Transverse colon (tissue), 4 donors: ENCODE data around the gene LRRC58.

Source experiments
- POLR2A ChIP-seq: fragments of 450-650 bp; IDR thresholded peaks from one replicate; pipeline ENCODE4 v1.6.1; 2016; ENCODE audit warnings: antibody characterized with exemption, mild to moderate bottlenecking, moderate library complexity
- POLR2AphosphoS5 ChIP-seq, 3 donors: sonication (generic); formaldehyde crosslinking; IDR thresholded peaks; one replicate each; pipeline ENCODE4 v1.6.1; 2016; ENCODE audit warnings: antibody characterized with exemption in 3 of 3
- TF ChIP-seq, protein P1 (sequence below), 5 experiments: fragments of 200-600 bp in 3 of 5; fragments of 450-650 bp in 2 of 5; sonication (generic) in 3 of 5; IDR thresholded peaks; 1 replicate in 2 of 5; 2 replicates in 3 of 5; pipeline ENCODE4 v1.5.1; 2016 to 2017; ENCODE audit warnings: antibody characterized with exemption in 5 of 5, inconsistent platforms in 3 of 5, mild to moderate bottlenecking in 2 of 5, moderate library complexity in 1 of 5

DNA sequence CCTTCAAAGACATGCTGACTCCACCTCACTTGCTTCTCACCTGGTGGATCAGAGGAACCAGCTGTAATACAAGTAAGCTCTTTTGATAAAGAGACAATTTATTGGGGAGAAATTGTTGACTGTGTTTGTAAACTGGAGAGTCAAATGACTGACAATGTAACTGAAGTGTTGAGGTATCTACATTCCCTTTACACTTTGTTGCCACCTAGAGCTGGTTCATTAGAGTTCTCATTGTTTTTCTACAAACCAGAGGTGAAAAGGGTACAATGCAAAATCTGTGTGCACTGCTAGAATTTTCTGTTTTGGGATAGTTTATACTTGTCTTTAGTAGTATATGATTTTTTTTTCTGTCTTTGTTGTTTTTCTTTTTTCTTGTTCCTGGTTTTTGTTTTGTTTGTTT is 8.7 kb upstream of the LRRC58 start:
- TF ChIP-seq, protein P1, sequence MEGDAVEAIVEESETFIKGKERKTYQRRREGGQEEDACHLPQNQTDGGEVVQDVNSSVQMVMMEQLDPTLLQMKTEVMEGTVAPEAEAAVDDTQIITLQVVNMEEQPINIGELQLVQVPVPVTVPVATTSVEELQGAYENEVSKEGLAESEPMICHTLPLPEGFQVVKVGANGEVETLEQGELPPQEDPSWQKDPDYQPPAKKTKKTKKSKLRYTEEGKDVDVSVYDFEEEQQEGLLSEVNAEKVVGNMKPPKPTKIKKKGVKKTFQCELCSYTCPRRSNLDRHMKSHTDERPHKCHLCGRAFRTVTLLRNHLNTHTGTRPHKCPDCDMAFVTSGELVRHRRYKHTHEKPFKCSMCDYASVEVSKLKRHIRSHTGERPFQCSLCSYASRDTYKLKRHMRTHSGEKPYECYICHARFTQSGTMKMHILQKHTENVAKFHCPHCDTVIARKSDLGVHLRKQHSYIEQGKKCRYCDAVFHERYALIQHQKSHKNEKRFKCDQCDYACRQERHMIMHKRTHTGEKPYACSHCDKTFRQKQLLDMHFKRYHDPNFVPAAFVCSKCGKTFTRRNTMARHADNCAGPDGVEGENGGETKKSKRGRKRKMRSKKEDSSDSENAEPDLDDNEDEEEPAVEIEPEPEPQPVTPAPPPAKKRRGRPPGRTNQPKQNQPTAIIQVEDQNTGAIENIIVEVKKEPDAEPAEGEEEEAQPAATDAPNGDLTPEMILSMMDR (IDR thresholded peaks at IDR 0.05) = no peak
- no peak for TF ChIP-seq POLR2A
- no peak for TF ChIP-seq POLR2AphosphoS5 (IDR thresholded peaks at IDR 0.05)
